GM19452 (cell line): ENCODE data around the gene ARHGAP29.
A peak's percentile ranks its signal among the peaks of the same experiment; 100 is the strongest.

Experiments used
- ATAC-seq: cut with Tn5 transposase; IDR thresholded peaks from one replicate; pipeline ENCODE4 v1.9.1; 2021; ENCODE audit not compliant: unreplicated experiment

The ARHGAP29 gene

DNA sequence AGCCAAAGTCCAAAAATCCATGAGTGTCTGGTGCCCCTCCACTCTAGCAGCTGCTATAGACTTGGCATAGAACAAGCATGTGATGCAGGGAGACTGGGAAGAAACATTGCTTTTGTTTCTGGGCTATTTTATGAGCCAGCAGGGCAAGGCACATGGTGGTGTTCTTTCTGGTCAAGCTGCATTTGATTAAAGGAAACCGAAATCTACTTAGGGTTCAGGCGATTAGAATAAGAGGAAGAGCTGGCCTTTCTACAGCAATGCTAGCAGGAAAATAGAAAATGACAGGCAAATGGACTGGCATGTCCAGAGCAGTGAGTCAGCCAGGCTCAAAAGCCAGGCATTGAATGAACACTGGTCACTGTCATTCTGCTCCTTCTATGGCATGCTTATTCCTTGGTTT is 28.5 kb upstream of the ARHGAP29 start:
- ATAC-seq, result no peak

DNA sequence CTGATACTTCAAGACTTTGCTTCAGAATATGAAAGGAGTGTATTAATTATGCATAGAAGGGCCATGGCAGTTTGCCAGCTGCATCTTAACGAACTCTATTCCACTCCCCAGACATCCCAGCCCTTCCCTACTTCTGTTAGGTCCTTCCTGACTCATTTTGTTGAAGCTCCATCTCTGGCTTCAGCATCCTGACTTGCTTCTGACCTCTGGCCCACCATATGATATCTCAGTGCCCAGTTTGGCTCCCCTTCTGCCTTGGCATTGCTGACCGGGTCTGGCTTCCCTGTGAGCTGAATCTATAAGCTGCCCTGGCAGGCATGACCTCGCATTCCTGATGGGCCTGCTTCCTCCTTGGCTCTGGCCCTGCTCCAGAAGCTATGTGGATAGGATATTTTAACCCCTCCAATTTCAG is 27.6 kb upstream of the ARHGAP29 start:
- ATAC-seq, result no peak

DNA sequence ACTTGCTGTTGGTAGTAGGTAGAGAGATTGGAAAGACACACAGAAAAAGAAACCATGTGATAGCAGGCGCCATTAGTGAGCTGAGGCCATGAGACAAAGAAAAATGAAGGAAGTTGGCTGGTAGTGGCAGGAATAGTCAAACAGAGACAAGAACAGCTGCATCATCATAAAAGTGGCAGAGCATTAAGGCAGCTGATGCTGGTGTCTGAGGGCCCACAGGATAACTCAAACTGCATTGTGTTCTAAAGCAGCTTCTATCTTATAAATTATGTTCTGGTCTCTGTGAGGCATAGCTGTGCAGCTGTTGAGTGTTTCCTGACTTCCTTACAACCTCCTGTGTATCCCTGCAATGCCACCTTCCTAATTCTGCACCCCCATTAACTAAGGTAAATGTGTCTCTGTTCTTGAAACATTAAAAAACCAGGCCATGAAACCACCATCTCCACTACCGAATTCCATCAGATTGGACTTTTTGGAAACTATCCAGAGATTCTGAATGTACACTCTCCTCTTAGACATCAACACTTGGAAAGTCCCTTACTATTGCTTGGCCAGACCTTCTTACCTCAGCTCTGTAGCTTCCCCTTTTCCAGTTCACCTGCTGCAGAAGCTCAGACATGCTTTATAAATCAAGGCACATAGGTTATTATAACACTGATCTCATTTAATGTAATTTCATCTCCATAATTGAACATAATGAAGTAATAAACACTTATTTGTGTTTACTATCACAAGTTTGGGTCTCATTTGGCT is 23.4 kb upstream of the ARHGAP29 start:
- ATAC-seq, result no peak

DNA sequence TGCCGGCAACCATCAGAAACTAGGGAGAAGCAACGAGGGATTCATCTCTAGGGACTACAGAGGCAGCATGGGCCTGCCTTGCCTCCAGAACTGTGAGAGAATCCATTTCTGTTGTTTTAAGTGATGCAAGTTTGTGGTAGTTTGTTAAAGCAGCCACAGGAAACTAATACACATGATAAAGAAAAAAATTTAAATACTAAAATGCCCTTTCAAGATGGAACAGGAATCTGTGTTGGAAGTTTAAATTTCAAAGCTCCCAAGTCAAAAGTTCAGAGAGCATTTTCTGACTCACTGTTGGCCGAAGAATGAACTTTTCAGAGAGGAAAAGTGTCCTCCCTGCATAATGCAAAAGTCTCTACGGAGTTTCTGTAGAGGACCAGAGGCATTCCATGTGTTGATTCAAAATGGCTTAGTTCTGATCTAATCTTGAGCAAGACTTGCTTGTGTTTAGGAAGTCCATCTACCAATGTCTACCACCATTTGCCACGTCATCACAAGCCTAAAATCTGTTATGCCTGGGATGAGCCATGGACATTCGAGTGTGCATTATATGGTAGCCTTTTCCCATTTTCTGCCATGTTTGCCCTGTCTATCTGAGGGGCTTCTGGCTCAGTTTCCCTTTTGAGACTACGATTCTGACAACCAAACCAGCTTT is 22.4 kb upstream of the ARHGAP29 start:
- no peak for ATAC-seq

DNA sequence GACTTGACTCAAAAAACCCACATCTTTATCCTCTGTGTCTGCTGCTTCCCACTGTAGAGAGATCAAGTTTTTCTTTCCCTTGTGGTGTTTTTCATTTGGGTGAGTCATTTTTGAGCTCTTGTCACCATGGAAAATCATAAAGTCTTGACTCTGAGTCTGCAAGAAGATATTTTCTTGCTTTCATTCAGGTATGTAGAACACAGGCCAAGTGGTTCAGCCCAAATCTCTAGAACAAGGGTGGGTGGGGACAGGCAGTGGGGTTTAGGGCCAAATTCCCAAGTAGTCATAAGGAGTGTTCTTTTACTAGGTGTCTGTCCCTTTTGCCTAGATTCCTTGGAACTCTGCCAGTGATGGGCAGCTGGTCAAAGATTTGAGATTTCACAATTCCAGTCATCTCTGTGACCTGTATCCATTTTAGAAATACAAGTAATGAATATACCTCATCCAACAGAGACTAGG is 21.5 kb upstream of the ARHGAP29 start:
- no peak for ATAC-seq

DNA sequence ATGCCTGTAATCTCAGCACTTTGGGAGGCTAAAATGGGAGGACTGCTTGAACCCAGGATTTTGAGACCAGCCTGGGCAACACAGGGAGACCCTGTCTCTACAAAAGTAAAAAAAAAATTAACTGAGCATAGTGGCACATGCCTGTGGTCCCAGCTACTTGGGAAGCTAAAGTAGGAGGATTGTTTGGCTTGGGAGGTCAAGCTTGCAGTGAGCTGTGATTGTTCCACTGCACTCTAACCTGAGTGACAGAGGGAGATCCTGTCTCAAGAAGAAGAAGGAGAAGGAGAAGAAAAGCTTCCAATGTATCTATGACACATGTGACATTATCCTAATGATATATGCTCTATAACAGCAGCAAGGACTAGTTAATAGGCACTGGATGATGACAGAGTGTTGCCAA is 20.1 kb upstream of the ARHGAP29 start:
- ATAC-seq, result no peak

DNA sequence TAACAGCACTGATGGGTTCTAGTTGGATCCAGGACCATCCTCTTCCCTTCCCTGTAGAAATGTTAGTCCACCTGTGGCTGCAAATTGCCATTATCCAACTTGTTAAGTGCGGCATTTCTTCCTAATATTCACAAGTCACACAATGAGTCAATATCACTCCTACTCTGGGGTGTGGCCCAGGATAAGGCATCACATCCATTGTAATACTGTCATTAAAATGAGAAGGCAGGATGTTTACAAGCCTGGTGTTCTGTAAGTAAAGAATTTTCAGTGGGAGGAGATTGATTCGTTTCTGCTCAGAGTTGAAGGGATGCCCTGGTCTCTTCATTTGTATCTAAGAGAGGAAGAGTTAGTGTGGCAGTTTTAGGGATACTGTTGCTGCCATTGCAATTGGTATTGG is 18.1 kb upstream of the ARHGAP29 start:
- no peak for ATAC-seq

DNA sequence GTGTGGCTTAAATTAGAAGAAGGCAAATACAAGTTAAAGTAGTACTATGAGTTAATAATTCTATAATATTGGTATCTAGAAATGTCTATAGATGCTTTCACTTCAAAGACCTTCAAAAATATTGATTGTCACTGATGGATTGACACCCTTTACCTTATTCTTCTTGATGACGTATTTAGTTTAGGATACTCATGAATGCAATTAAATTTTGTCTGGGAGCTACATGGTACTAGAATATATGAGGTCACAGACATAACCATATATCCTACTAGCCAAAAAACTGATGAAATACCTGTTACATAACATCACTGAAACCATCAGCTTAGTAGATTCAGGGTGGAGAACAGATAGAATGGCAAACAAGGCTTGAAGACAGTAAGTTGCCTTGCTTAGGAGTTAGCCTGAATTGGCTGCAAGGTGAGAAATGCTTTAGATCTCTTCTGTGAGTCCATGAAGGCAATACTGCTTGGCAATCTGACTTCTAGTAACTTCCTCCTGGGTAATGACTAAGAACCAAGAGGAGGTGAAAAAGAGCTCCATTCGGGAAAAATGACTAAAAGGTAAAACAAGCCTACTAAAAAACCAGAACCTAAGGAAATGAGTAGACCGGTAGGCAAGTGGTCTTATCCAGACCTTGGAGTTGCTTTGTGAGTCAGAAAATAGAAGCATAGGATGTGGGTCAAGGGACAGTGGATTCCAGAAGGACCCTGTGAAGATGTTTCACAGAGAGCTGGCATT is 16.9 kb upstream of the ARHGAP29 start:
- no peak for ATAC-seq

DNA sequence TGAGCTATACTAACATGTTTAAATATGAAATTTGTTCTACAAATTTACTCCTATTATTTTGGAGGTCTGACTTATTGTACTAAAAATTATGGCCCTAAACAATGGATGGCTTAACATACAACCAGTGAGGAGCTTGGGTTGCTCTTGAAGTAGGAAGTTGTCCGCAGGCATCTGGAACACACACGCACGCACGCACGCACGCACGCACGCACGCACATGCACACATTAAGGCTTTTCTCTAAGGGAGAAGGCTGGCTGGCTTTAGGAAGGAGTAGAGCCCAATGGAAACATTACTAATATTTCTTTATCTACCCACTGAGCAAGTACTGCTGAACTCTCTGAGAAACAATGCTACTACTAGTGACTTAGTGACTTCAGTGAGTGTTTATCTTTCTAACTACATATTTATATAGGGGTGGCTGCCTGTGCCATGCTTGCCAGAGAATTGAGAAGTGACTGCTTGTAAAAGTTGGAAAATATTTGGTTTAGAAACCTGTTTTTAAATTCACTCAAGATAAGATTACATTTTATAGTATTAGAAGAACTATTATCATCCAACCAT is 16.2 kb upstream of the ARHGAP29 start:
- ATAC-seq, result no peak

DNA sequence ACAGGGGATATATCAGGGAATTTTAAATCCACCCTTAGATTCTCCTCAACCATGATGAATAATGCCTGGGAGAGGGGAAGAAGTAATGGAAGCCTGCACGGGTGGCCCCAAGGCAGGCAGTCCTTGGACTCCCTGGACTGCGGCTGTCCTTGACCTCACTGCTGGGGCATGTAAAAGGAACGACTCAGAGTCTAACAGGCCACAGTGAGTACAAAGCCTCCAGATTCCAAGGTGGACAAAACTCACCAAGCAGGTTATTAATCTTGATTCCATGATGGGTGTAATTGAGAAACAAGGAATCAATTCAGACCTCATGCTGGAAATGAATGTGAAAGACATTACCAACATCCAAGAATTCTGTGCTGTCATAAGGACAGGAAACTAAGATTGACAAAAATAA is 13.0 kb upstream of the ARHGAP29 start:
- no peak for ATAC-seq

DNA sequence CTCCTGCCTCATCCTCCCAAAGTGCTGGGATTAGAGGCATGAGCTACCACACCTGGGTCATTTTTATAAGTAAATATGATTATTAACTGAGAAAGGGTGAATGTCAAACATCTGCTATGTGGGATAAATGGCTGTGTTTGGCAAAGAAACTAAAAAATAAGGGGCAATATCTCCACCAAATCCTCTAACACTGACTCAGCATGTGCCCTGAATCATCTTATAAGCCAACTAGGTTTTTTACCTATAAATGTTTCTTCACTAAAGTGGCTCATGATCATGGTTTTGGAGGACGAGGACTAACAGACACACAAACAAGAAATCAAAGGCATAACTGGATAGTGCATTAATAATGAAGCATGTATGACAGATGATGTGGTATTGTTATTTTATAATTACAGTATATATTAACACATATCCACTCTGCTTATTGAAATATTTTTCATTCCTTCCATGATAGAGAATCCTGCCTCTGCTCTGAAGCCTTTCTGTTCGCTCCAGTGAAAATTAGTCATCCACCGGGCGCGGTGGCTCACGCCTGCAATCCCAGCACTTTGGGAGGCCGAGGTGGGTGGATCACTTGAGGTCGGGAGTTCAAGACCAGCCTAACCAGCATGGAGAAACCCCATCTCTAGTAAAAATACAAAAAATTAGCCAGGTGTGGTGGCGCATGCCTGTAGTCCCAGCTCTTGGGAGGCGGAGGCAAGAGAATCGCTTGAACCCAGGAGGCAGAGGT is 11.7 kb upstream of the ARHGAP29 start:
- no peak for ATAC-seq

DNA sequence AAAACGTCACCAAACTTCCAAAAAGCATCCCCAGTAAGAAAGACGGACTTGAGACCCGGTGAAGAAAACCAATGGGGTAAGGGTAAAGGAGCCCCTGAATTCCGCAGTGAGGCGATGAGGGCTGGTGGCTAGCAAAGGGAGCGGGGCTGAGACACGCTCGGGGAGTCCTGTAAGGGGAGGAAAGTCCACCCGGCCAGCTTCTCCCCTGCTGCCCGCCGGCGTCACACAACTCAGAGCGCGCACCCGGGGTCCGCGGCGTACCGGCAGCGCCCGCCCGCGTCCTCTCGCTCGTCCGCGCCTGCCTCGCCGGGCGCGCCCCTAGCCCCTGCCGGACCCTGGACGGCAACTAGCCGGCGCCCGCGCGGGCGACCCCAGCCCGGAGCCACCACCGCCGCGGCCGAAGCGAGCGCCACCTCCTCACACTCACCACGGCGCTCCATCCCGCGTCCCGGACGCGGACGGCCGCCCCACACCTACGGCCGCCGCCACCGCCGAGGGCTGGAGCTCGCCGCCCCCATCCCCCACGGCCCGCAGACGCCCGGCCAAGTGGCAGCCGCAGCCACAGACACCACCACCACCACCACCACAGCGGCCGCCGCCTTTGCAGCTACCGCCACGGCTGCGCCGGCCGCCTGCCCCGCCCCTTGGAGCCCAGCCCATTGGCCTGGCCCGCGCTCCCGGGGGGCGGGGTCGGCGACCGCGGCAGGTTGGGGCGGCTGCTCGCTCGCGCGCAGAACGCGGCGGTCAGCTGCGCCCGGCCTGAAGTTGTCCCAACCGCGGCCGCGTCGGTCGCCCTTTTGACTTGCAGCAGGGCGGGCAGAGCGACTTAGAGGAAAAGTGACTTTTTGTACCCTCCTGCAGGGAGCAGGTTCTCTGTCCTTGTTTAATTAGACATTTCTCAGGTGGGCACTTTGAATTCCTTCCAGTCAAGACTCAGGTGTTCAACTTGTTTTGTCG is 10.0 kb upstream of the ARHGAP29 start:
- ATAC-seq, result peak; percentile 76

DNA sequence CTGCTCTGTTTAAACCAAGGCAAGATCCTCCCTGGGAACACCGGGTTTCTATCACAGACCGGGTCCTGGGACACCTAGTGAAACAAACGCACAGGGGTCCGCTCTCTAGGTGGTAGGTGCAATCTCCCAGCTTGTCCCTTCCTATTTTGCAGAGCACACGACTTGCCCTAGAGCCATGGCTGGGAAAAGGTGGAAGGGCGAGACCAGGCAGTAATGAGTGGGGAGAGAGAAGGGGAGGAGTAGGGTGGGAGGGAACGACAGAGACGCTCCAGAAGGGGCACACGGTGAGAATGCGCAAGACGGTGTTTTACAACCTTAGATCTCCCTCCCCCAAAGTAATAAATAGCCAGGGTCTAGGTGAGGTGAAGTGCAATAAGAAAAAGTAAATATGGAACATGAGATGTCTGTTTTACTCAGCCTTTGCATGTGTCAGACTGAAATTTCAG is 9.3 kb upstream of the ARHGAP29 start:
- no peak for ATAC-seq

DNA sequence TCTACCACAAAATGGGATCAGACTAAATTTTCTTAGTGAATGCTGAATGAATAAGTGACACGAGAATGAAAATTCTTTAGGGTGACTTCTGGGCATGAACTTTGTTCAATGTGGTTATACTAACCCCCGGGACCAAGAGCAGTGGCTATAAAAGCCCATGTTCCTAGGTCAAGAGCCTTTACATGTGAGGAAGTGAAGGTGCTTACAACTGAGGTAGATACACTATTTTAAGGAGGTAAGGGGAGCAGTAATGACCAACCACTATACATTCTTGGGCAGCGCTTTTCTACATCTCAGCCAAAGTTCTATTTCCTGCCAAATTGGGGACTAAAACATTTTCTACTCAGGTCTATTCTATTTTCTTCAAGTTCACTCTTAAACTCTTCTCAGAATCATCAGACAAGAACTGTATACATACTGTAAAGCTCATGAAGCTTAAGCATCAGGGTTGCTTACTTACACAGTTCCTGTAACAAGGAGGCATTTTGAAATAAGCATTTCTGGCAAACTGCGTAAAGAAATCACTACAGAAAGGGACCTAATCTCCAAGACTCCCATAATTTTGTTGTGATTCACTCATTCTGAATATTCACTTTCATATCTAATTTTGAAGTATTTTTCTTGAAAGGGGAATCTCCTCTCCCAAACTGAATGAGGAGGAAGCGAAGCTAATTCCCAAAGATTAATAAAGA is 8.5 kb upstream of the ARHGAP29 start:
- no peak for ATAC-seq

DNA sequence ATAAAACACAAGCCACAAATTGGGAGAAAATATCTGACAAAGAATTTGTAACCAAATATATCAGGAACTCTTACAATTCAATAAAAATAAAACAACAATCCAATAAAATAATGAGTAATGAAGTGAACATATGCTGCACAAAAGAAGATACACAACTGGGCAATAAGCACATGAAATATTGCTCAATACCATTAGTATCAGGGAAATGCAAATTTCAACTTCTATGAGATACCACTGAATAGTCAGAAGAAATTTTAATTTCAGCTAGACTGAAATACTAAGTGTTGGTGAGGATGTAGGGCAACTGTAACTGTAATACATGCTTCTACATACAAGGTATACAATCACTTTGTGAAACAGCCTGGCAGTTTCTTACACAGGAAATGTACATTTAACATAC is 7.4 kb upstream of the ARHGAP29 start:
- no peak for ATAC-seq

DNA sequence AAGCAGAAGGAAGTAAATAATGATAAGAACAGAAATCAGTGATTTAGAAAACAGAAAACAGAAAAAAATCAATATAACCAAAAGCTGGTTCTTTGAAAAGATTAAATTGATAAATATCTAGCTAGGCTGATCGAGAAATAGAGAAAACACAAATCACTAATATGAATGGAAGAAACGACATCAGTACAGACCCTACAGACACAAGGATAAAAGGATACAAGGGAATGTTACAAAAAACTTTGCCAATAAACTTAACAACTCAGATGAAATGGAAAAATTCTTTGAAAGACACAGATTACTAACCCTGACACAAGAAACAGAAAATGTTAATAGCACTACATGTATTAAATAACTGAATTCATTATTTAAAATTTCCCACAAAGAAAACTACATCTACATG is 6.3 kb upstream of the ARHGAP29 start:
- no peak for ATAC-seq

DNA sequence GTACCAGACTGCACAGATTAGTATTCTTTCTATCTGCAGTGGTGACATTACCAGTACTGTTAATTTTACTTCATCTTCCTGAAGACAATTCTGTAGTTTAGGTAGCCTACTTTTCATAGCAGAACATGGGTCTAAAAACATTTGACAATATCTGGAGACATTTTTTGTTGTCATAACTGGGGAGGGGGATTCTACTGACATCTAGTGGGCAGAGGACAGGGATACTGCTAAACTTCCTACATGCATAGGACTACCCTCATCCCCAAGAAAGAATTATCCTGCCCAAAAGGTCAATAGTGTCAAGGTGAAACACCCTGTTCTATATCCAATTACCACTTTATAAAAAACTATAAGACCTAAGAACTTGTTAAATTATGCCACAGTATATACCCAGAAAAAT is 3.4 kb upstream of the ARHGAP29 start:
- no peak for ATAC-seq

DNA sequence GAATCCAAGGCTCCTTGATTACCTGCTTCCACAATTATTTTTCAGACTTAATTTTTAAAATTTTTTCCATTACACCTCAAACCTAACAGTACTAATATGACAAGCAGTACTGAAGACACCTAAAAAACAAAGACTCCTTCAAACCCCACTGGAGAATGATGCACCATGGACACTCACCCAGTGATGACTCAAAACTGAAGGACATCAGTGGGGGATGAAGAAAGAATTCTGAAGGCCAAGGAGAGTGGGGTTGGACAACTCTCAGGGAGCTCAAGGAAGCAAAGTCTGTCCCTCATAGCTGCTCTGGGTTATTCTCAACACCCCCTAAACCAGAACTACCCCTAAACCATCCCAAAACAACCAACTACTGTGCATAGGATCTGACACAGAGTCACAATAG is 2.4 kb upstream of the ARHGAP29 start:
- no peak for ATAC-seq

DNA sequence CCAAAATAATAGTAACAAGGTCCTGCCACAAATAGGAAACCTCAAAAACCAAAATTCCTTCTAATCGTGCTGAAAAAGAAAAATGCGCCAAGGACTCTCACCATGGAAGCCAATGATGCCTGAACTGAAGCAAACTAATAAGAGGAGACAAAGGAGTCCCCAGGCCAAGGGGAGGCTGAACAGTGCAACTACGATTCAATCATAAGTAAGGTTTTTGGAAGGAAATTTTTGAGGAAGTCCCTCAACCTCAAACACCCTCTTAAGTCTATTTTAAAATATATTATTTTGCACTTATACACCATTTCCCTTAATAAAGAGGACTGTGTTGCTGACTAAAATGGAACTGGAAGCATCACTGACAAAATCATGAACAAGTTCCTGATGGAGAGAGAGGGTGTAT is 1.7 kb upstream of the ARHGAP29 start:
- ATAC-seq, result no peak
